ENCODE data around the gene ALG8. TPM values are rescaled to one million over a fixed set of nuclear protein-coding genes. Genes with fewer than 3 reads are reported as not detected.

ALG8 gene
- total and polyA plus RNA-seq, 2 donors from 2014 or later = 34.1 to 49.7 TPM

DNA sequence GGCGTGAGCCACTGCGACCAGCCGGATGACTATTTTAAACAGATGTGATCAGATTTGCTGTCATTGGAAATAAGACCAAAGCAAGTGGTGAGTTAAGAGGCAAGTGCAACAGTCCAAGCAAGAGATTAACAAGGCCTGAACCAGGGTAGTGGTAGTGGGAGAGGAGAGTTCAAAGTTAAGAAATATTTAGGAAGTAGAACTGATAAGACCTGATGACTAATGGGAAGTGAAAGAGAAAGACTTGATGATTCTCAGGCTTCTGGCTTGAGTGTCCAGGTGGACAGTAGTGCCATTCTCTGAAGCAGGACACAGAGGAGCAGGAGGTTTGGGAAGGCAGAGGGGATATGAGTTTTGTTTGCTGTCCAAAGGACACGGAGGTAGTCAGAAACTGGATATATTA is 67.0 kb downstream of the ALG8 start:
- DNase-seq (no peak), FAIRE-seq (no peak)
- TF ChIP-seq, protein P1, sequence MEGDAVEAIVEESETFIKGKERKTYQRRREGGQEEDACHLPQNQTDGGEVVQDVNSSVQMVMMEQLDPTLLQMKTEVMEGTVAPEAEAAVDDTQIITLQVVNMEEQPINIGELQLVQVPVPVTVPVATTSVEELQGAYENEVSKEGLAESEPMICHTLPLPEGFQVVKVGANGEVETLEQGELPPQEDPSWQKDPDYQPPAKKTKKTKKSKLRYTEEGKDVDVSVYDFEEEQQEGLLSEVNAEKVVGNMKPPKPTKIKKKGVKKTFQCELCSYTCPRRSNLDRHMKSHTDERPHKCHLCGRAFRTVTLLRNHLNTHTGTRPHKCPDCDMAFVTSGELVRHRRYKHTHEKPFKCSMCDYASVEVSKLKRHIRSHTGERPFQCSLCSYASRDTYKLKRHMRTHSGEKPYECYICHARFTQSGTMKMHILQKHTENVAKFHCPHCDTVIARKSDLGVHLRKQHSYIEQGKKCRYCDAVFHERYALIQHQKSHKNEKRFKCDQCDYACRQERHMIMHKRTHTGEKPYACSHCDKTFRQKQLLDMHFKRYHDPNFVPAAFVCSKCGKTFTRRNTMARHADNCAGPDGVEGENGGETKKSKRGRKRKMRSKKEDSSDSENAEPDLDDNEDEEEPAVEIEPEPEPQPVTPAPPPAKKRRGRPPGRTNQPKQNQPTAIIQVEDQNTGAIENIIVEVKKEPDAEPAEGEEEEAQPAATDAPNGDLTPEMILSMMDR (IDR thresholded peaks at IDR 0.05; ENCODE audit: borderline replicate concordance, extremely low read depth, insufficient read depth) = no peak
- Histone ChIP-seq H3K4me3 (ENCODE audit: low read length in 3 of 3) (no peak overlapping the region), H3K9me3 (ENCODE audit: control insufficient read depth in 2 of 3, insufficient read depth in 1 of 3, low read length in 3 of 3) (no peaks in the 10 kb centered on the region), H3K27me3 (ENCODE audit: control insufficient read depth, insufficient read depth, low read length) (no peaks in the 10 kb centered on the region), H3K4me1 (ENCODE audit: control insufficient read depth in 2 of 3, insufficient read depth in 2 of 3, low read depth in 1 of 3, low read length in 3 of 3) (peaks cover 0 to 8% (median 0%) of the 10 kb centered on the region in 3 donors), H3K9ac (ENCODE audit: low read length in 3 of 3) (no peak overlapping the region), H3K36me3 (ENCODE audit: control insufficient read depth in 2 of 3, insufficient read depth in 3 of 3, low read length in 3 of 3) (peaks cover 2 to 21% (median 16%) of the 10 kb centered on the region in 3 donors), H3K27ac (ENCODE audit: low read depth in 2 of 2, low read length in 2 of 2) (no peak overlapping the region)
- intact Hi-C loops (cut with DNase I) = no loop called here

DNA sequence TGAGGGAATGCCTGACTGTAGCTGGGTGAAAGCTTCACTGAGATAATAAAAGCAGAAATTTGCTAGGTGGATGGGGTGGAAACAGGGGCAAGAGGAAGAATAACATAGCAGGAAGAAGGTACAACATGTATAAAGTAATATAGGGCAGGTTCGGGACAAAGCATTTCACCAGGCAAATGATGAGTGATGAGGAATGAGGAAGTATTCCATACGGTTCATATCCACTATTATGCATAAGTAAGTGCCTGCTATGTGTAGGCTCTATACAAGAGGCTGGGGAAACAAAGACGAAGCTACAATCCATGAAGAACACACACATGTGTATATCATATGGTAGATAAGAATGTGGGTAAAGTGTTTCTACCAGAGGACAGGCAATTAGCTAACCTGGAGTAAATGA is 67.7 kb downstream of the ALG8 start:
- Histone ChIP-seq H3K9ac (ENCODE audit: low read length in 3 of 3) (no peak overlapping the region), H3K36me3 (ENCODE audit: control insufficient read depth in 2 of 3, insufficient read depth in 3 of 3, low read length in 3 of 3) (peaks cover 2 to 21% (median 16%) of the 10 kb centered on the region in 3 donors), H3K27ac (ENCODE audit: low read depth in 2 of 2, low read length in 2 of 2) (no peak overlapping the region), H3K4me3 (ENCODE audit: low read length in 3 of 3) (no peak overlapping the region), H3K4me1 (ENCODE audit: control insufficient read depth in 2 of 3, insufficient read depth in 2 of 3, low read depth in 1 of 3, low read length in 3 of 3) (peaks cover 0 to 6% (median 0%) of the 10 kb centered on the region in 3 donors), H3K9me3 (ENCODE audit: control insufficient read depth in 2 of 3, insufficient read depth in 1 of 3, low read length in 3 of 3) (no peaks in the 10 kb centered on the region), H3K27me3 (ENCODE audit: control insufficient read depth, insufficient read depth, low read length) (no peaks in the 10 kb centered on the region)
- intact Hi-C loops (cut with DNase I) = no loop called here
- FAIRE-seq = no peak
- TF ChIP-seq, protein P1 (IDR thresholded peaks at IDR 0.05; ENCODE audit: borderline replicate concordance, extremely low read depth, insufficient read depth) = no peak
- DNase-seq = no peak

DNA sequence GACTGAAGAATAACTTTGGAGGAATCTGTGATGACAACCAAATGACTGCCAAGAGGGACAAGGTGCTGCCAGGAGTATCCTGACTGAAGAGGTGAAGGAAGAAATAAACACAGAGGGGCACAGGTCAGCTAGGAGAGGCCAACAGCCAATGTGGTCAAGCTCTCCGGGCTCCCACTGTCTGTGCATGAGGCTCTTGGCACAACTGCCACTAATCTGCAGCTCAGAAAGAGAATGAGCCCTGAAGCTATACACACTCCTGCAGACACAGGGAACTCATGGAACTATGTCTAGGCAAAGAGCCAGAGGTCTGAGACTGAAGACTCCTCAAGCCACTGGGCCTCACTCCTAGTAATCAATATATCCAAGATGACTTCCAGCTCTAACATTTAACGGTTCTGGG is 68.8 kb downstream of the ALG8 start:
- Histone ChIP-seq H3K4me3 (ENCODE audit: low read length in 3 of 3) (no peak overlapping the region), H3K27me3 (ENCODE audit: control insufficient read depth, insufficient read depth, low read length) (no peaks in the 10 kb centered on the region), H3K36me3 (ENCODE audit: control insufficient read depth in 2 of 3, insufficient read depth in 3 of 3, low read length in 3 of 3) (peaks cover 2 to 21% (median 16%) of the 10 kb centered on the region in 3 donors), H3K4me1 (ENCODE audit: control insufficient read depth in 2 of 3, insufficient read depth in 2 of 3, low read depth in 1 of 3, low read length in 3 of 3) (peaks cover 0 to 3% (median 0%) of the 10 kb centered on the region in 3 donors), H3K9ac (ENCODE audit: low read length in 3 of 3) (no peak overlapping the region), H3K27ac (ENCODE audit: low read depth in 2 of 2, low read length in 2 of 2) (no peak overlapping the region), H3K9me3 (ENCODE audit: control insufficient read depth in 2 of 3, insufficient read depth in 1 of 3, low read length in 3 of 3) (no peaks in the 10 kb centered on the region)
- intact Hi-C loops (cut with DNase I) = no loop called here
- FAIRE-seq = no peak
- DNase-seq = no peak
- TF ChIP-seq, protein P1 (IDR thresholded peaks at IDR 0.05; ENCODE audit: borderline replicate concordance, extremely low read depth, insufficient read depth) = no peak

- no peak overlapping the region for H3K9ac ChIP-seq (ENCODE audit: low read length in 3 of 3)
- TF ChIP-seq, protein P1 (IDR thresholded peaks at IDR 0.05; ENCODE audit: borderline replicate concordance, extremely low read depth, insufficient read depth) = no peak
- H3K27ac ChIP-seq (ENCODE audit: low read depth in 2 of 2, low read length in 2 of 2) = no peak overlapping the region
- no peak for FAIRE-seq
- H3K4me3 ChIP-seq (ENCODE audit: low read length in 3 of 3) = no peak overlapping the region
- intact Hi-C loops (cut with DNase I) = no loop called here
- no peaks in the 10 kb centered on the region for H3K9me3 ChIP-seq (ENCODE audit: control insufficient read depth in 2 of 3, insufficient read depth in 1 of 3, low read length in 3 of 3)
- peaks cover 2 to 21% (median 16%) of the 10 kb centered on the region in 3 donors for H3K36me3 ChIP-seq (ENCODE audit: control insufficient read depth in 2 of 3, insufficient read depth in 3 of 3, low read length in 3 of 3)
- H3K27me3 ChIP-seq (ENCODE audit: control insufficient read depth, insufficient read depth, low read length) = no peaks in the 10 kb centered on the region
- H3K4me1 ChIP-seq (ENCODE audit: control insufficient read depth in 2 of 3, insufficient read depth in 2 of 3, low read depth in 1 of 3, low read length in 3 of 3) = no peaks in the 10 kb centered on the region
- DNase-seq = peak in 1 of 5 donors; percentile 43
Observed at GRCh38 chr11:78069465-78069864, 70.0 kb downstream of the ALG8 start.
